Adrenal gland (tissue), 12 donors: ENCODE results near the gene TINCR. TPM values are rescaled to one million over a fixed set of nuclear protein-coding genes. Genes with fewer than 3 reads are reported as not detected.
A peak's percentile ranks its signal among the peaks of the same experiment; 100 is the strongest.

Source experiments
- DNase-seq, 7 donors: peaks; one replicate each; pipeline ENCODE4 v3.0.0-alpha.2; 2019 to 2020
- H3K27ac ChIP-seq, 5 donors: fragments of 200-600 bp; sonication (generic) in 4 of 5; 1 replicate in 3 of 5; 2 replicates in 2 of 5; pipeline versions ENCODE4 v1.5.1 to v1.8.0; 2016 to 2020; ENCODE audit warnings: mild to moderate bottlenecking in 1 of 5
- H3K27me3 ChIP-seq: fragments of 200-600 bp; 2 replicates; pipeline ENCODE4 v1.8.0; 2021
- H3K36me3 ChIP-seq, 2 donors: fragments of 200-600 bp; replicated peaks in 1 of 2; 1 replicate in 1 of 2; 2 replicates in 1 of 2; pipeline versions ENCODE4 v1.5.1 to v1.8.0; 2018 to 2022
- H3K4me1 ChIP-seq, 2 donors: fragments of 200-600 bp; replicated peaks in 1 of 2; 1 replicate in 1 of 2; 2 replicates in 1 of 2; pipeline versions ENCODE4 v1.5.1 to v1.8.0; 2018 to 2021
- H3K4me3 ChIP-seq, 4 donors: fragments of 200-600 bp; sonication (generic) in 3 of 4; one replicate each; pipeline ENCODE4 v1.5.1; 2016 to 2018
- H3K9me3 ChIP-seq, 3 donors: fragments of 200-600 bp; sonication (generic) in 1 of 3; replicated peaks in 1 of 3; 1 replicate in 2 of 3; 2 replicates in 1 of 3; pipeline versions ENCODE4 v1.5.1 to v1.8.0; 2016 to 2021
- CTCF ChIP-seq, 6 experiments: fragments of 450-650 bp in 4 of 6; fragments of 200-600 bp in 2 of 6; sonication (generic) in 1 of 6; IDR thresholded peaks; 1 replicate in 5 of 6; 2 replicates in 1 of 6; pipeline versions ENCODE4 v1.5.1 to v1.8.0; 2016 to 2021; ENCODE audit warnings: antibody characterized with exemption in 6 of 6, mild to moderate bottlenecking in 2 of 6, moderate library complexity in 1 of 6
- POLR2A ChIP-seq, 2 donors: fragments of 450-650 bp; IDR thresholded peaks; one replicate each; pipeline ENCODE4 v1.6.1; 2017; ENCODE audit warnings: antibody characterized with exemption in 2 of 2, mild to moderate bottlenecking in 2 of 2, moderate library complexity in 1 of 2
- WGBS, 4 donors: extraction: QIAGEN DNeasy Blood & Tissue Kit in 2 of 4; methylation state at CpG; one replicate each; pipeline versions ENCODE4 v1.1.5 to v1.1.7; 2013 to 2017; 5-methylcytosine and 5-hydroxymethylcytosine counted together
- intact Hi-C, 2 donors: fragments of 100-400 bp; cut with DNase I; formaldehyde crosslinking; loops; one replicate each; pipeline versions ENCODE4 v1.14.1 to v1.15.0; 2022 to 2023
- polyA plus RNA-seq, 3 donors: library from polyadenylated mRNA; stranded (reverse); fragments of 200-250 nt in 2 of 3; fragments of 350-450 nt in 1 of 3; fragmentation: Illumina TruSeq in 1 of 3; extraction: RNeasy Lipid Tissue Mini Kit (QIAGEN cat#74804) in 1 of 3; gene quantifications; one replicate each; pipeline ENCODE4 v1.2.3, GENCODE V29; 2013 to 2014
- total RNA-seq, 9 donors: library from RNA; depleted of rRNA in 4 of 9; stranded (reverse); fragments of >200 nt in 4 of 9; fragments of 120-200 nt in 1 of 9; fragmentation: NEBNext Ultra II Directional in 1 of 9; extraction: Animal tissue kit (Norgen Biotek cat#: 25700) in 1 of 9; gene quantifications; one replicate each; pipeline versions ENCODE4 v1.1.0 to v1.2.4, GENCODE V29; 2013 to 2023
- donor health status: healthy with polysubstance abuse.
- donor health status: Bipolar disorder and iron deficiency.
- donor health status: DM: yes; HTN: yes; CAD: no.
- donor health status: DM: no; HTN: no; CAD: no.
- donor health status: DM: no; HTN: no; CAD: no.
- donor health status: DM: yes; HTN: yes; CAD: no.

Gene TINCR
- total and polyA plus RNA-seq, 12 donors: 0.22 to 3.0 (median 0.77) TPM; not detected in 3

- peaks cover 0 to 9% of the 10 kb centered on the region in 2 donors for H3K4me1 ChIP-seq
- WGBS, 4 donors: 89 to 94% (median 93%) methylated on average over 16 of the region's 16 CpGs
- no peak for DNase-seq
Observed at GRCh38 chr19:5607318-5608275, 39.8 kb upstream of the TINCR start.

DNA sequence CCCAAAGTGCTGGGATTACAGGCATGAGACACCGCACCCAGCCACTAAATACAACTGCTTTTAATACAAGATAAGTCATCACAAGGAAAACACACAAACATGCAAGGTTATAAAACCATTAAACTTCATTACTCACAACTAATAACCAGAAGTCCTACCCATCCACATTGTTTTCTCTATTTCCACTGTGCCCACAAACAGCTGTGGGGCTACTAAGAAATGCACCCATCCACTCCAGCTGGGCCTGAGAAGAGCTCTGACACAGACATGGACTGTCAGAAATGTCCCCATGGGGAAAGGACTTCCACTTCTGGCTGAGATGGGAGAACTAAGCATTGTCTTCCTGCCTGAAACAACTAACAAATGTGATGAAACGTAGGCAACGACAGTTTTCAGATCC lies 37.6 kb upstream of the TINCR start:
- Histone ChIP-seq H3K36me3 (peaks cover 0 to 95% of the 10 kb centered on the region in 2 donors), H3K9me3 (no peaks in the 10 kb centered on the region), H3K27ac (no peak overlapping the region), H3K4me1 (peaks cover 0 to 9% of the 10 kb centered on the region in 2 donors), H3K27me3 (no peaks in the 10 kb centered on the region), H3K4me3 (no peak overlapping the region)
- no peak for DNase-seq
- WGBS, 4 donors: 88 to 91% (median 90%) methylated on average over 3 of the region's 3 CpGs
- intact Hi-C loops: no loop called here
- TF ChIP-seq POLR2A (IDR thresholded peaks at IDR 0.05) (no peak), CTCF (IDR thresholded peaks at IDR 0.05) (no peak)

More at GRCh38 chr19:5607318-5608275, 39.8 kb upstream of the TINCR start:
- H3K27ac ChIP-seq: no peak overlapping the region
- no peaks in the 10 kb centered on the region for H3K27me3 ChIP-seq
- peaks cover 0 to 92% of the 10 kb centered on the region in 2 donors for H3K36me3 ChIP-seq
- H3K4me3 ChIP-seq: no peak overlapping the region
- intact Hi-C loops: no loop called here
- H3K9me3 ChIP-seq: no peaks in the 10 kb centered on the region
- TF ChIP-seq CTCF (IDR thresholded peaks at IDR 0.05) (no peak), POLR2A (IDR thresholded peaks at IDR 0.05) (no peak)

DNA sequence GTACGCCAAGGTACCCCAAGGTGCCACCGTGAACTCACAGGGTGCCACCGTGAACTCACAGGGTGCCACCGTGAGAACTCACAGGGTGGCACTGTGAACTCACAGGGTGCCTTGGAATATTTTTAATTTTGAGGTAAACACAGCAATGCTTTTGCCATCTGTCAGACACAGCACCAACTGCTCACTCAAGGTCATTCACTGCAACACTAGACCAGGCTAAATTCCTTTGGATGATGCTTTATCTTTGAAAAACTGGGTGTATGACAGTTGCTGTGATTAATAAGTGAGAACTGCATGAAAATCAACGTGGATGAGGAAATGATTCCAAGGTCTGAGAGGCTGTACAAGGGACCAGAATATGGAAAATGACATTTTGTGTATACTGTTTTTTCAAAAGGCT lies 35.9 kb upstream of the TINCR start:
- no peaks in the 10 kb centered on the region for H3K27me3 ChIP-seq
- no peaks in the 10 kb centered on the region for H3K9me3 ChIP-seq
- no peak overlapping the region for H3K4me3 ChIP-seq
- DNase-seq: peak in 2 of 7 donors; percentile 58 to 67
- H3K36me3 ChIP-seq: peaks cover 7 to 95% of the 10 kb centered on the region in 2 donors
- WGBS, 4 donors: 50 to 67% (median 60%) methylated on average over 5 of the region's 5 CpGs
- TF ChIP-seq CTCF (IDR thresholded peaks at IDR 0.05) (no peak), POLR2A (IDR thresholded peaks at IDR 0.05) (no peak)
- intact Hi-C loops: no loop called here
- H3K27ac ChIP-seq: peak overlapping the region in 2 of 5 donors; percentile 47 to 59
- H3K4me1 ChIP-seq: peaks cover 0 to 9% of the 10 kb centered on the region in 2 donors

GRCh38 chr19:5600797-5601196 lies 33.0 kb upstream of the TINCR start:
- Histone ChIP-seq H3K36me3 (peaks cover 7 to 95% of the 10 kb centered on the region in 2 donors), H3K27me3 (no peaks in the 10 kb centered on the region), H3K9me3 (no peaks in the 10 kb centered on the region), H3K27ac (no peak overlapping the region), H3K4me1 (peaks cover 0 to 9% of the 10 kb centered on the region in 2 donors), H3K4me3 (no peak overlapping the region)
- 66 to 89% (median 82%) methylated on average over 8 of the region's 8 CpGs for WGBS, 4 donors
- intact Hi-C loops: no loop called here
- TF ChIP-seq POLR2A (IDR thresholded peaks at IDR 0.05): no peak
- TF ChIP-seq CTCF (IDR thresholded peaks at IDR 0.05): no peak
- no peak for DNase-seq
